NCI-H187 treated with DMSO at 0.1 percent for 48 hours (cell line): ENCODE measurements around the gene HAO1.
"Not testable (repeated sequence)": the region's sequence is repeated elsewhere in the genome, so short reads cannot be mapped to it uniquely, and the experiment has no call there.

Experiments
- DNase-seq: peaks from one replicate; lab custom pipeline; 2025; lab: John Stamatoyannopoulos, UW

The HAO1 gene

DNA sequence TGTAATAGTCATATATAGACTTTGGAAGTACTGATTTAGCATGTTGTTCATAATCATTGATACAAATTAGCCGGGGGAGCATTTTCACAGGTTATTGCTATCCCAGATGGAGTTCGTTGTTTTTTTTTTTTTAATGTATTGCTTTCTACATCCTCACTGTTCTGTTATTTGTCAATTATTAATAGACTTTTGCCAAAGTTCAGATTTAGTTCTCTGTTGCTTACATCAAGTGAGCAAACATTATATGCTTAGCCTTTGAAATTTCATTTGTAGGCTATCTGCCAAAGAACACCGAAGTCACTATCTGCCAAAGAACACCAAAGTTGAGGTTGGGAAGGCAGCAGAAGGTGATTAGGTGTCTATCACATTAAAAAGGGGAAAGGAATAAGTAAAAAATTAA is at the start of gene HAO1:
Gene HAO1 (minus strand): TSS at position 118 of the 400 bp plus-strand sequence. CDS start 36 bp downstream, at position 82.
- DNase-seq: no peak

DNA sequence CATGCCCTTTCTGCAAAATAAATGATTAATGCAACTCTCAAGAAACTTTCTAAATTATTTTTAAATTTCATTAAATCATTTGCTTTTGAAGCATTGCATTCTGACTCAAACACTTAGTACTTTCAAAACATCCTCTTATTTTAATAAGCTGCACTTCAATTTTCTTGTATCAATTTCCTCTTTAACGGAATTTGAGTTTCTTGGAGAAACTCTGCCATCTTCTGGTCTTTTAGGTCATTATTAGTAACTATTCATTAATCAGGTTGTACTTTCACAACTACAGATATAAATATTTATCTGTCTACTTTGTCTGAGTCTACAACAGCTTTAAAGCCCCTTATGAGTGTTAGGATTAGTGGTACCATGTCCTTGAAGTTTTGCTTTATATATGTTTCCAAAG is 49.1 kb upstream of the HAO1 start:
- no peak for DNase-seq

DNA sequence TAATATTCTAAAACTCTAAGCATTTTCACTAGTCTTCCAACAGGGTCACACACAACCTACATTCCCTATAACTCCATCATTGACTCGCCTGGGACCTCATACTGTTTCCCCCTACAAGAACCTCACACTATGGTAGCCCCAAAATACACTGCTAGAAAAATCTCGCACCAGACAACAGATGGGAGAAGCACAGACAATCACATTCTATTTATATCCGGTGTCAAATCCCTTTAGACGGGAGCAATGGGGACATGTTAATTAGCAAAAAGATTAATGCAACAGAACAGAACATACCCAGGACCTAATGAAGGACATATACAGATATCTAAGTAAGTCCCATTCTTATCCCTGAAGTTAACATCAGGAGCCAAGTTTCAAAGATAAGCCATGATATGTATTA is 45.7 kb upstream of the HAO1 start:
- no peak for DNase-seq

GRCh38 chr20:7984192-7984591 is 43.9 kb upstream of the HAO1 start:
- DNase-seq: no peak

DNA sequence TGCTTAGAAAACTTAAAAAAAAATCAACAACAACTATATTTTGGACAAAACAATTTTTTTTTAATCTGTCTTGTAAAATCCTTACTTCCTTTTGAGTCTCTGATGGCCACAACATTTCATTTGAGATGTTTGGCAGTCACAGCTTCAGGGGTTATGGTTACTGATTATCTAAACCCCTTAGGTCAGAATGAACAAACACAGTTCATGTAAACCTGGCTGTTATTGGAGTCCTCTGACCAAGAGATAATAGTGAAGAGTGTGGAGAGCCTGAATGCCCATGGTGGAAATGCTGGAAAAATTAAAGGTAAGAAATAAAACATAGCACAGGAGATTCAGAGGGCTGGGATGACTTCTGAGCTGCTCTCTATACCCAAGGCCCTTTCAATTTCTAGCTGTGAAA is 41.1 kb upstream of the HAO1 start:
- no peak for DNase-seq

DNA sequence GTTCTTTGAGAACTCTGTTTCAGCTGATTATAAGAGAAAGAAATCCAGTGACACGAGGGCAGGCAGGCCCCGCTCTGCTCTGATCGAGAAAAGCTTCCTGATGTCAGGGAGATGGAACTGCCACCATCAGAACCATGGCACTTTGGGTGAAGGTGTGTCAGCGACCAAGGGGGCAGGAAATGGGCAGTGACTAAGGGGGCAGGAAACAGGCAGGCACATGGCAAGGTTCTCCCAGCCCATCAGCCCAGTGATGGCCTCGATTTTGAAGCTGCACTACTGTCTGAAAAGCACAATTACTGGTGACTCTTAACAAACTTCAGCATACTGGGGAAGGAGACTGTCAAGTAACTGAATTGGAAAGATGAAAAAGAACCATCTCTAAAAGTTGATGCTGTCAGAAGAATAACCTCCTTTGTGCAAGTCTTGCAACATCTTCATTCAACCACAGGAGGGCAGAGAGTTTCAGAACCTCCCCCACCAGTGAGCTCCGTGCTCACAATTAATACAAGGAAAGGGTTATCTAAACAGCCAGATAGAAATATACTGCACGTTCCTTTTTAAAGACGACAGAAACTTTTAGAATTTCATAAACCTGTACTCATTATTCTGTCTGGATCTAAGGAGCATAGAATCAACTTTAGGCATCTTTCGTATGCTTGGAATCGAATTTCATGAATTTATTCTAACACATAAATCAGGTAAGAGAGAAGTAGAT is 40.2 kb upstream of the HAO1 start:
- no peak for DNase-seq

DNA sequence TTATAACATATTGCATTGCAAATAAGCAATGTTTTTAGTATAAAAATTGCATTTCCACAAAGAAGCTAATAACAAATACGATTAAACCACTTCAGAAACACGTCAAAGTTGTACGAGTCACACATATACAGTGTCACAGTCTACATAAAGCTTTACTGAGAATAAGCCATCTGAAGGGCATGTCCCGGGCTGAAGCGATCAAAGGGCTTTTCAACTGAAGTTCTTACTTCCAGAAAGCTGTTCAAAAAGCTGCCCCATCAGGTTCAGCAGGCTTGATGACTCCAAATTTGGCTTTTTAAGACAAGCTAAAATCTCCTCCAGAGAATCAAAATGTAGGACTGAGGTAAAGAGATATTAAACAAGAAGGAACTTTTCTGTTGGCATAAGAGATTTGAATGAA is 37.5 kb upstream of the HAO1 start:
- DNase-seq: no peak

GRCh38 chr20:7975851-7976414 is 35.7 kb upstream of the HAO1 start:
- DNase-seq: no peak

DNA sequence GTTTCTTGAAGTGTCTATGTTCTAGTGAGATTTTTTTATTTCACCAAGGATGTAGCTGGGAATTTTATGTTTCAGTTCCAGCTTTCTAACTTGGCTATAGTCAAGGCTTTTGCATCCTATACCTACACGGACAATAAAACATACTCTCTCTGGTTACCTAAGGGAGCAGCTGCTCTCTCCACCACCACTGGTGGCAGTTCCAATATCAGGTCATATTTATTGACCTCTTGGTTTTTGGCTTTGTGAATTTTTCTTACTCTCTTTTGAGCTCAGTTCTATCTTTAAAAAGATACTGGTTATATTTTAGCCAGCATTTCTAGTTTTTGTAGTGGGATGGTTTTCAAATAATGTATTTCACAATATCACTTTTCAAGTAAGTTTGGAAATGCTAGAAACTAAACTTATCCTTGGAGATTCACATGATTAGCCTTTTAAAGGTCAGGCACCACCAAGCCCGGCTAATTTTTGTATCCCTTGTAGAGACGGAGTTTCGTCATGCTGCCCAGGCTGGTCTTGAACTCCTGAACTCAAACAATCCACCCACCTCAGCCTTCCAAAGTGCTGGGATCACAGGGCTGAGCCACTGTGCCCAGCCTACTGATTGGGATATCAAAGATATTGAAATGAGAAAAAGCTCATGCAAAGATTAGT is 34.7 kb upstream of the HAO1 start:
- no peak for DNase-seq

- no peak for DNase-seq
Measured at GRCh38 chr20:7971536-7972280, 31.4 kb upstream of the HAO1 start.

GRCh38 chr20:7967199-7967844 is 27.1 kb upstream of the HAO1 start:
- no peak for DNase-seq

DNA sequence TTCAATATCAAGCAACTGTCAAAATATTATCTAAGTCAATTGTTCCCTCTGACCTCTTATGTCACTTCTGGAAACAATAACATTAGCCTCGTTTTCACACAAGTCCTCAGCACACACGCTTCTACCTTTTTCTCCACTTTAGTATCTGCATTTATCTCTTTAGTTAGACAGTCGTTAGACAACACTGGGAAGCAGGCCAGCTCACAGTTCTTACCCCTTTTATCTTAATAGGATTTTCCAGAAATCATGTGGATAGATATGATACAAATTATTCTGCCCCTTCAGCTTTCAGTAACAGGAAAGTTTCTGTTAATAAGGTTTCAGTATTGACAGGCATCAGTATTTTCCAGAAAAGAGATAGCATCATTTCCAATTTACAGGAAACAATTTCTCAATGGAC is 25.9 kb upstream of the HAO1 start:
- no peak for DNase-seq

GRCh38 chr20:7959484-7959883 is 19.2 kb upstream of the HAO1 start:
- DNase-seq: no peak

GRCh38 chr20:7956561-7956960 is 16.3 kb upstream of the HAO1 start:
- not testable (repeated sequence) for DNase-seq

- no peak for DNase-seq
Measured at GRCh38 chr20:7950387-7950786, 10.1 kb upstream of the HAO1 start.

DNA sequence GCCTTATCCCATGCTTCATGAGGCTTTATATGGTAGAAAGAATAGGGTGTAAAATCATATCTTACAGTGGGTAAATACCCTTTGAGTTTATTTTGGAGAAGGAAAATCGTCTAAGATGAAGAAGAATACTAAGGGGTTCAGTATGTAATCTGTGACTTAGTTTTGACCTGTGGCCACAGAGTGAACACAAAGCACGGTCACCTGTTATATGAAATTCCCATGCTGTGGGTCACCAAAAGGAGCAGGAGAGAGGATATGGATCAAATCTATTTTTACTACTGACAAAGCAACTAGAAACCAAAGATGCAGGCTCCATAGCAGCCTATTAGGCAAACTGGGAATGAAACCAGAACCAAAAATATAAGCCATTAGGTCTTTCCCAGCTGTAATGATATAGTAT is 3.6 kb upstream of the HAO1 start:
- no peak for DNase-seq

DNA sequence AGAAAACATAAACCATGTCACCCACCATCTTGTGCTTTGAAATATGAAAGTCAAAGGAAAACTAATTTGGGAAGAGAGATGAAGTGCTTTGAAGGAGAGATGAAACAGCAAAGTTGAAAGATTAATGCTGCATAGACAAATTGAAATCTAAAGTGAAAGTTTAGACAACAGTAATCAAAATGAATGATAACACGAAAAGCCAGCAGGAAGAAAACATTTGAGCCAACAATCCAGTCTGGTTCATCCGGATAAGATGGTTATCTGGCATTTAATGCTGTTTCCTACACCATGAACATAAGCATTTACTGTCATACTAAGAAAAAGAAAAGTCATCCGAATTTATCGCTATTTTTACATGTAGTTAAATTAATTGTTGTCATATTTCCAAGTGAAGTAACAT is 595 bp downstream of the HAO1 start:
- DNase-seq: no peak

- no peak for DNase-seq
Measured at GRCh38 chr20:7938058-7938457, 2.2 kb downstream of the HAO1 start.

- no peak for DNase-seq
Measured at GRCh38 chr20:7937328-7937727, 2.9 kb downstream of the HAO1 start.

- DNase-seq: no peak
Measured at GRCh38 chr20:7935027-7935551, 5.2 kb downstream of the HAO1 start.

DNA sequence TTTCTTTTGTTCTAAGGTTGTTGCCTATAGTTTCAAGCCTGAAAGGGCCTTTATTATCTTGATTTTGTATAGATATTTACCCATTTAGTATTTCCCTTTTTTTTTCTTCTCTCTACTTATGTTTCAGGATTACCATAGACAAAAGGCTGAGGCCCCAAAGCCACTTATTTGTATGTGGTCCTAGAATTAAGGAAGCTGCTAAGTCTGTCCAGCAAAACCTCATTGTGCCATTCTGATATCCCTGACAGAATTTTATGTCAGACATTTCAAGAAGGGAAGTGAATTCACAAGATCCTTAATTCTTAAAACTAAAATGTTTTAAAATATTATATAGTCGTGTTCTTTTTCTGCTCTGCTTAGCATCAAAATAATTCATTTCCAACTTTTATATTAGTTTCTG is 6.9 kb downstream of the HAO1 start:
- DNase-seq: no peak

GRCh38 chr20:7930343-7930742 is 9.9 kb downstream of the HAO1 start:
- no peak for DNase-seq
